Renal pelvis (tissue), 4 donors: ENCODE measurements around the gene VPS54. TPM values are rescaled to one million over a fixed set of nuclear protein-coding genes. Genes with fewer than 3 reads are reported as not detected.

Source experiments
- DNase-seq: peaks from one replicate; pipeline ENCODE4 v3.0.0-alpha.2; 2013
- polyA plus RNA-seq, 3 donors: library from polyadenylated mRNA; unstranded; fragments of 120-200 nt; gene quantifications; one replicate each; pipeline ENCODE4 v1.2.1, GENCODE V29; 2013; ENCODE audit not compliant: insufficient read length in 3 of 3

The VPS54 gene
- polyA plus RNA-seq, 3 donors: 43.8 to 47.9 (median 44.6) TPM

DNA sequence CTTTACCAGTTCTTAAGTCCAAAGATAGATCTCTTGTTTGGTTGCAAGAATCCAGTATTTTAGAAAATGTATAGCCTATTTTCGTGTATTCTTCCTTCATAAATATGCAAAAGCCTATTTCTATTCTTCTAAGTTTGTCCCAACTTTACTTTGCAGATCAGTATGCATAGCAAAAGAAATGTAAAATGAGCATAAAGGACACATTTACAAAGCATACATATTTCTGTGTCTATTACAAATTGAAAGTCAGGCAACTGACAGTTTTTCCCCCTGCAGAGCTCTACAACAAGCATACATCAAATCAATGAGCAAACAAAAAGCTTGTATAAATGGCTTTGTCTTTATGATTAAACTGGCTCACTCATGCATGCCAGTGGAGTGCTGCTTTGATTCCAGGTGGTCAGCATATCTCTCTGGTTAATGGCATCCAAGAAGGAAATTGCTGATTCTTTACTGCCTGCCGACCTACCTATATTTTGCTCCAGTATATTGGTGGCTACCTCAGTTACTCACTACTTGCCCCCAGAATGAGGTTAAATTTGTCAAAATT is 10.0 kb upstream of the VPS54 start:
- no peak for DNase-seq

DNA sequence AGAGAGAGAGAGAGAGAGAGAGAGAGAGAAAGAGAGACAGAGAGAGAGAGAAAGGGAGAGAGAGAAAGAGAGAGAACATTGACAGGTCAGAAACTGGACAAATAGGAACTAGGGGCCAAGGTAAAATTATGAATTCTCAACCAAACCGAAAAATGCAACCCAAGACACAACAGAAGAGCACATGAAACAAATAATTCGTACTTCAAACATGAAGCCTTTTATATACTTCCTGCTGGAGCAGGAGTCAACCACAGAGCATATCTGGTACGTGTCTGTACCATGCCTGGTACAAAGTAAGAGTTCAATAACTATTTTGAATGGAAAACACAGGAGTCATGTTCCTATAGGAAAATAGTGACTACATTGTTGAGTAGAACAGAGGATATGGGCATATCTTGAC is 6.5 kb upstream of the VPS54 start:
- no peak for DNase-seq

DNA sequence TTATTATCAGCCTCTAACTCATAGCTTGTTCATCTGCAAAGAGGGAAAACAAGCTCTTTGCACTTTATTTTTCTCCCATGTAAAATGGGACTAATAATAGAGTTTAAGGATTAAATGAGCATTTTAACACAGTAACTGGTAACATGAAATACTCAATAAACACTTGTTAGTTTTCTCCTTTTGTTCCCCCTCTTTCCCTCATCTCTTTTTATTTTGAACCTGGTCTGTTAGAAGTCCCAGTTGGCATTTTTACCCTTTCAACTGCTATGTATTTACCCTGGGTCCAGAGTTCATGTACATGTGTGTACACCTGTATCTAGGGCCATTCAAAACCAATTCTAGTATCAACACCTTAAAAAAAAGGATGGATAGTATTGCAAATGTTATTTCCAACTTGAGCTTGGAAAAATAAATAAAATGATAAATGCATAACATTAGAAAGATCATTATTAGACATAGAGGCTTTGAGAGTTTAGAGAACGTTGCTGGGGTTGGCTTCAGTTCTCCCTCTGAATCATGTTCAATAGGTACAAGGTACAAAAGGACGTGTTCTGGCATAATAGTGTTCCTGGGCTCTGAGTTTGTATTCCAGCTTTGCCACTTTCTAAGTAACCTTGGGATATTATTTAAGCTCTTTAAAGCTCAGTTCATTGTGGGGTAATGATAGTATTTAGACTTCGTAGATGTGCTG is 5.2 kb upstream of the VPS54 start:
- no peak for DNase-seq

GRCh38 chr2:64023485-64024258 is 4.4 kb upstream of the VPS54 start:
- no peak for DNase-seq

DNA sequence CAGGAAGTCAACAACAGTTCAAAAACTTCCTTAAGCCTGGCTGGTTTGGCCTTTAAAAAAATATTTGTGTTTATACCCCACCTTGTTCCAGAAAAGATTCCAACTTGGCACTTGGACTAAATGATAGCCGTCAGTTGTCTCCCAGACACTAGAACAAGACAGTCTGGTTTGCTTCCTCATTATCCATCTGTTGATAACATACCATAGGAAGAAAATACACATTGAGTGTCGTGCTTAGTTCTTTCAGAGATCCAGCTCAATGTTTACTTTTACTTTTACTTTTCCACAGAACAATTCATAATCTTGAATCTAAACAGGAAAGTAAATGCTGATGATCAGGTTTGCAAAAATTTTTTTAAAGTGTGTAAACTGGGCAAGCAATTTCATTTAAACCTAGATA is 2.4 kb upstream of the VPS54 start:
- DNase-seq: no peak

GRCh38 chr2:64019975-64020528 is 824 bp upstream of the VPS54 start:
- no peak for DNase-seq

DNA sequence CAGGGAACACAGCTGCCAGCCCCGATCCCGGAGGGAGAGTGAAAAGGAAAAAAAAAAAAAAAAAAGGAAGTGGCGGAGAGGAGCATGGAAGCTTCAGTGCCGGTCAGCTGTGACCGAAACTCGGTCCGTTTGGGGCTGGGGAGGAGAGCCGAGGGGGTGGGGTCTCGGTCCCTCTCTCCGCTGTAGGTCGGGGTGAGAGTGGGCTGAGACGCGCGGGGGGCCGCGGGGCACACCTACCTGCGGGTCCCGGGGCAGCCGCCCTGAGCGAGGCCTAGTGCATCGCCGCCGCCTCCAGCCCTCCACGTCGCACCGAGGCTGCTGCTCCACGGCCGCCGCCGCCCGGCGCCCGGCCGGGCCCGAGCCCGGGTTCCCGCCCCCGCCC is 536 bp downstream of the VPS54 start:
- DNase-seq: peak; percentile 53

DNA sequence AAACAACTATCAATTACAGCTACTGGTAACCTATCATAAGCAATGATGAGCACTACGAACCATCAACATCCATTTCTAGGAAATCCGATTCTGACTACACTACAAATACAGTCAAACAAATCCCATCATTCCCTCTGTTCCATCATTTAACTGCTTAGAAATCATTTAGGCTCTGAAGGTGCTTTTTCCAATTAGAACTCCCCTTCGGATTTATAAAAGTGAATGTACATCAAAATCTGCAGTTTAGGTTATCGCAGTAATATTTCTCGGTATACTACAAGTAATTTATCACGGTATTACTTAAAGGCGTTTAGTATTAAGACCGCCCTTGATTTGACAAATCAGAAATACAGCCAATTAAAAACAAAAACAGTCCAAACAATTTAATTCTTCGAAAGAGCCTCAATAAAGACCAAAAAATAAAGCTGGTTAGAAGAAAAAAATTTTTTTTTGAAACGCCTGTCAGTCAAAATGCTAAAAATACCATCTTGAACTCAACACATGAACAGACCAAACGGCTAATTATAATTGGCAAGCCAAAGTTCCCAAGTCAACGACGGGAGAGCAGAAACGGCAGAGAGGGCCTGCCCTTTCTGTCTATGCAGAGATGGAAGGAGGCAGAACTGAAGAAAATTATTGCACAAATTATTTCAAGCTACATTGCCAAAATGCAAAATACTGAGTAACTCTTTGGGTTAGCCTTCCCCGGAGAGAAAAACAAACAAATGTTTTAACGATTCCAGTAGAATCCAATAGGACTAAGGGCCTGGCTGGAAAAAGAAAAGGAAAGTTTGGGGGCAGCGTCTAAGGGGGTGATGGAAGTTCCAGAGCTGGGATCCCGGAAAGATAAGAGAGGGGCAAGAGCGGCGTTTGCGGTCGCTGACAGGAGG is 1.2 kb downstream of the VPS54 start:
- DNase-seq: peak; percentile 21

- DNase-seq: no peak
Observed at GRCh38 chr2:64015898-64016297, 3.3 kb downstream of the VPS54 start.

DNA sequence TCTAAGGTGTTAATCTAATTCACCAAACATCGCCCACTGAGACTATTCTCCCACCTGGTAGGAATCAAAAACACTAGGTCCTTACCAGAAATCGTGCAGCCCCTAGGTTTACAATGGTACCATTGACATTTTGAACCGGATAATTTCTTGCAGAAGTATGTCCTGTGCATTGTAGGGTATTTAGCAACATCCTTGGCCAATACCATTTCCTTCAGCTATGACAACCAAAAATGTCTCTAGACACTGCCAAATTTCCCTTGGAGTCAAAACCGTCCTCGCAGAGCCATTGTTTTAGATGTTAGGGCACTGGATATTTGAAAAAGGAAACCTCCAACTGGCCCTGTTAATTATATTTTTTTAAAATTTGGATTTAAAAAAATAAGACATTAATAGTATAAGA is 3.8 kb downstream of the VPS54 start:
- no peak for DNase-seq

DNA sequence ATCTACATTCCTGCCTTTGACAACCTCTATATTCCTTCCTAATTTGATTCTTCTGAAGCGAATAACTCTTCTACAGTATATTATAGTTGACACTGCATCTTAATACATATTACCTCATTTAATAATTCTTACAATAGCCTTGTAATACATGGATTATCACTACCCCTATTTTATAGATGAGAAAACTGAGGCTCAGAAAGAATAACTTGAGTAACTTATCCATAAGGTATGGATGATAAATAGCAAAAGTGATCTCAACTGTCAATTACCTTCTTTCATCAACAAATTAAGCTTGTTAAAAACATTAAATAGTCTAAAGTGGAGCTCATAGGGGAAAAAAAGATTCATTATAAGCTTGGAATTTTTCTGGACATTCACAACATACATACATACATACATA is 4.6 kb downstream of the VPS54 start:
- no peak for DNase-seq

DNA sequence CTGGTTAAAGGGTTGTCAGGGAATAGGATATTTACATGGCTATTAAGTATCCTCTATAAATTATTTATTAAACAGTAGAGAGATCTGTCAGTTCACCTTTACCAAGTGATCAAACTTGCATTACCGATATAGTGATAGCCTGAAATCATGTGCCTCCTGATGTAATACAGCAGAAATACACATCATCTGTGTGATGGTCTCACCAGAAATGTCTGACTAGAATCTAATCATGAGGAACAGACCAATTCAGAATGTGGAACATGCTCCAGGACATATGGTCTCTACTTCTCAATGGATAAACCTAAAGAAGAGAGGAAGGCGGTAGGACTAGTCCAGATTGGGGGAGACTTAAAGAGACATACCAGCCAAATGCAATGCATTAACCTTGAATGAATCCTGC is 6.2 kb downstream of the VPS54 start:
- no peak for DNase-seq

- DNase-seq: no peak
Observed at GRCh38 chr2:64012115-64012514, 7.1 kb downstream of the VPS54 start.

- no peak for DNase-seq
Observed at GRCh38 chr2:64008434-64009009, 10.7 kb downstream of the VPS54 start.

- no peak for DNase-seq
Observed at GRCh38 chr2:64007924-64008323, 11.3 kb downstream of the VPS54 start.

DNA sequence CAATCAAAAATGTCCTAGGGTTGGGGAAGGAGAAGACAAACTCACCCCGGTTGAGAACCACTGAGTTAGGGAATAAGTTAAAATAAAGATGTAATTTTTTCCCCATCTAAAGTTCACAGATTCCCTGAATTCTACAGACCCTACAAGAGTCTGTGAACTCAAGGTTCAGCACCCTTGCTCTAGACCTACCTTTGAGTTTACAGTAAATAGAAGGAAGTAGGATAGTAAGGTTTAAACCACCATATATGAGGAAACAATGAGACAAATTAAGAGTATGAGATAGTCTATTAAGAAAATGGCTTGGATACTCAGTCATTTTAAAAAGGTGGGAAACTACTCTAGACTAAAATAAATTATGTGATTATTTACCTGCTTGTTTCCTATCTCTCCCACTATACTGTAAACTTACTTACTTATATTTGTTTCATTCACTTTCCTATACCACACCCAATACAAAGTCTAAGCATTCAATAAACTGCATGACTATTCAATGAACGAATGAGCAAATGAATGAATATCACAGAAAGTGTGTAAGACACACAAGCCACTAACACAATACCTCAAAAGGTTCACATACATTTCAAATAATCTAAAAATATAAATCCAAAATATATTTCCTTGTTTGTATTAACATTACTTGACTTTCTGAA is 13.4 kb downstream of the VPS54 start:
- DNase-seq: no peak

DNA sequence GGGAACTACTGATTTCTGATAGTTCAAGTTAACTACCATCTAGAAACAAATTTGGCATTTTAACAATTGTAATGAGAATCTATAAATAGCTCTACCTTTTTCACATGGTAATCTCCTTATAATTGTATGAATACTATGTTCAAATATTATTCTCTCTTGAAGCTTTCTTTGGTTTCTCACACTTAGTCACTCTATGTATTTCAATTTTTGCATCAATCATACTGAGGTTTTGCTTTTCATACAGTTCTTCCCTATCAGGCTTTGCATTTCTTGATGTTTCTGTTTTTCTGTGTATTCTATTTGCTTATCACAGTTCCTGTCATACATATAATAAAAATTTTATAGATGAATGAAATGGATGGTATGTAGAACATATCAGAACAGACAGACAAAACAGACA is 16.0 kb downstream of the VPS54 start:
- DNase-seq: no peak

DNA sequence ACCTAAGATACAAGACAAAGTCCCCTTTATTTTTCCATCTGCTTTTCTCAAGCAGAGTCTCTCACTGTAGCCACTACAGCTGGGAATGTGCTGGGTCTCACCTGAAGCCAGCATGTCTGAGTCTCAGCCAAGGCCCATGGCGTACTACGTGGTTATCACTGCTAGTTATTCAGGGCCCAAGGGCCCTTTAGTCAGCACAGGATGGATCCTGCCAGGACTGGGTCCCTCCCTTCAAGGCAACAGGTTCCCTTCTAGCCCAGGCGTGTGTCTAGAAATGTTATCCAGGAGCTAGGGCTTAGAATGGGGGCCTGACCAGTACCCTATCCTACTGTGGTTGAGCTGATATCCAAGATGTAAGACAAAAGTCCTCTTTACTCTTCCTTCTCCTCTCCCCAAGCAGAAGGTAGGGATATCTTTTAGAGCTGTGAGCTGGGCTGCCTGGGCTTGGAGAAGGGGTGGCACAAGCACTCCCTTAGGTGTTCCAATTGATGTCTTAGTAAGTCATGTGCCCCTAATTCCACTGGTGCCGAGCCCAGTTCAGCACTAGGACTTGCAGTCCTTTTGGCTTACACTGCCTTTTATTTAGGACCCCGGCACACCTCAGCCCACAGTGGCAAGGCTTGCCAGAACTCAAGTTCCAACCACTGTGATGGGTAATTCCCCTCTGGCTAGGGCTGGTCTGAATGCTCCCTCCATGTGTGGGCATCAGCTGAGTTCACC is 17.7 kb downstream of the VPS54 start:
- DNase-seq: no peak

DNA sequence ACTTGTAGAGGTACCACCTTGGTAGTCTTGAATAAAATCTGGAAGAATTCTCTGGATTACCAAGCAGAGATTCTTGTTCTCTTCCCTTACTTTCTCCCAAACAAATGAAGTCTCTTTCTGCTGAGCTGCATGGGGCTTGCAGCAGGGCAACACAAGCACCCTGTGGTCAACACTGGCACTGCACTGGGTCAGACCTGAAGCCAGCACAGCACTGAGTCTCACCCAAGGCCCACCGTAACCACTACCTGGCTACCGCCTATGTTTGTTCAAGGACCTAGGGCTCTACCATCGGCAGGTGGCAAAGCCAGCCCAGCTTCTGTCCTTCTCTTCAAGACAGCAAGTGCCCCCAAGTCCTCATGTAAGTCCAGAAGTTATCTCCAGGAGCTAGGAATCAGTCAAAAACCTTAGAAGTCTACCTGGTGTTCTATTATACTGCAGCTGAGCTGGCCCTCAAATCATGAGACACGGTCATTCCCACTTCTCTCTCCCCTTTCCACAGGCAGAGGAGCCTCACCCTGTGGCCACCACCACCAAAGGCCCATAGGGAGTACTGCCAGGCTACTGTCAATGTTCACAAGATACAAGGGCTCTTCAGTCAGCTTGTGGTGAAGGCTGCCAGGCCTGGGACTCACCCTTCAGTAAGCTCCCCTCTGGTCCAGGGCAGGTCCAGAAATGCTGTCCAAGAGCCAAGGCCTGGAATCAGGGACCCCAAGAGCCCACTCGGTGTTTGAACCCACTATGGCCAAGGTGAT is 18.4 kb downstream of the VPS54 start:
- DNase-seq: no peak

- no peak for DNase-seq
Observed at GRCh38 chr2:63999049-63999448, 20.2 kb downstream of the VPS54 start.
